ENCODE measurements around the gene LUC7L3.

LUC7L3 gene

GRCh38 chr17:50721194-50722010, 2.0 kb downstream of the LUC7L3 start (continued):
- TF ChIP-seq ELK4 (IDR thresholded peaks at IDR 0.05; ENCODE audit: borderline replicate concordance, low read depth, low read length) (no peak), ZBTB8A (tag by site-specific recombination; IDR thresholded peaks at IDR 0.05) (peak; percentile 15; the same call in 1 of the 2 replicates), ZNF416 (tag by site-specific recombination; IDR thresholded peaks at IDR 0.05) (no peak), ZNF707 (tag by site-specific recombination; IDR thresholded peaks at IDR 0.05) (no peak), ZEB2 (tag by site-specific recombination; IDR thresholded peaks at IDR 0.05) (no peak; the same call in 1 of the 2 replicates), ZNF639 (tag by site-specific recombination; IDR thresholded peaks at IDR 0.05) (no peak), PRDM10 (tag by site-specific recombination; IDR thresholded peaks at IDR 0.05) (peak; percentile 84), ZNF626 (tag by site-specific recombination; IDR thresholded peaks at IDR 0.05) (no peak), ZNF830 (tag by site-specific recombination; IDR thresholded peaks at IDR 0.05; ENCODE audit: low read depth) (no peak), ZSCAN5A (tag by site-specific recombination; IDR thresholded peaks at IDR 0.05) (no peak), ZNF302 (tag by site-specific recombination; IDR thresholded peaks at IDR 0.05; ENCODE audit: low read depth) (no peak), ZNF184 (tag by site-specific recombination; IDR thresholded peaks at IDR 0.05) (no peak), ZSCAN16 (tag by site-specific recombination; IDR thresholded peaks at IDR 0.05) (no peak), ZFP41 (tag by site-specific recombination; IDR thresholded peaks at IDR 0.05; ENCODE audit: borderline replicate concordance) (no peak), ZNF10 (tag by site-specific recombination; IDR thresholded peaks at IDR 0.05) (no peak), ZNF280C (tag by site-specific recombination; IDR thresholded peaks at IDR 0.05) (no peak), ZNF23 (tag by site-specific recombination; IDR thresholded peaks at IDR 0.05; ENCODE audit: borderline replicate concordance) (no peak), ZBTB1 (tag by site-specific recombination; IDR thresholded peaks at IDR 0.05) (no peak), KLF9 (tag by site-specific recombination; IDR thresholded peaks at IDR 0.05; ENCODE audit: low read depth) (no peak), ZBTB49 (tag by site-specific recombination; IDR thresholded peaks at IDR 0.05; ENCODE audit: low read depth) (no peak), ZNF843 (tag by site-specific recombination; IDR thresholded peaks at IDR 0.05) (peak; percentile 83), ZSCAN18 (tag by site-specific recombination; IDR thresholded peaks at IDR 0.05) (no peak)
